Suprapubic skin (tissue), 4 donors: ENCODE results near the gene LRRC51. TPM values are rescaled to one million over a fixed set of nuclear protein-coding genes. Genes with fewer than 3 reads are reported as not detected.

Experiments
- DNase-seq, 2 donors: peaks; one replicate each; pipeline ENCODE4 v3.0.0-alpha.2; 2019; ENCODE audit warnings: low spot score in 2 of 2
- H3K27ac ChIP-seq: fragments of 200-600 bp; sonication (generic); one replicate; pipeline ENCODE4 v1.5.1; 2019
- H3K27me3 ChIP-seq: fragments of 200-600 bp; sonication (generic); one replicate; pipeline ENCODE4 v1.5.1; 2019
- H3K36me3 ChIP-seq: fragments of 200-600 bp; sonication (generic); one replicate; pipeline ENCODE4 v1.5.1; 2019
- H3K4me1 ChIP-seq: fragments of 200-600 bp; sonication (generic); one replicate; pipeline ENCODE4 v1.5.1; 2019
- H3K4me3 ChIP-seq: fragments of 200-600 bp; sonication (generic); one replicate; pipeline ENCODE4 v1.5.1; 2019; ENCODE audit warnings: mild to moderate bottlenecking
- H3K9me3 ChIP-seq: fragments of 200-600 bp; sonication (generic); one replicate; pipeline ENCODE4 v1.5.1; 2019
- CTCF ChIP-seq, 2 donors: fragments of 200-600 bp in 1 of 2; fragments of 450-650 bp in 1 of 2; sonication (generic) in 1 of 2; IDR thresholded peaks; one replicate each; pipeline ENCODE4 v1.5.1; 2016 to 2019; ENCODE audit warnings: antibody characterized with exemption in 2 of 2, mild to moderate bottlenecking in 1 of 2, moderate library complexity in 1 of 2
- EP300 ChIP-seq: sonication (generic); formaldehyde crosslinking; IDR thresholded peaks from one replicate; pipeline ENCODE4 v1.6.1; 2017; ENCODE audit warnings: antibody characterized with exemption
- POLR2A ChIP-seq, 2 donors: fragments of 450-650 bp; IDR thresholded peaks; one replicate each; pipeline ENCODE4 v1.6.1; 2017; ENCODE audit warnings: antibody characterized with exemption in 2 of 2, mild to moderate bottlenecking in 2 of 2, moderate library complexity in 2 of 2
- POLR2AphosphoS5 ChIP-seq, 3 donors: sonication (generic); formaldehyde crosslinking; IDR thresholded peaks; one replicate each; pipeline ENCODE4 v1.6.1; 2017; ENCODE audit warnings: antibody characterized with exemption in 3 of 3
- WGBS: methylation state at CpG from one replicate; pipeline ENCODE4 v1.1.5; 2018; 5-methylcytosine and 5-hydroxymethylcytosine counted together
- total RNA-seq, 4 donors: library from RNA; depleted of rRNA; stranded (reverse); fragments of >200 nt; gene quantifications; one replicate each; pipeline ENCODE4 v1.1.0, GENCODE V29; 2016

LRRC51 gene
- total RNA-seq, 4 donors from 2014 or later, result 3.7 to 9.9 (median 6.6) TPM

GRCh38 chr11:72135891-72136683 is 55.4 kb downstream of the LRRC51 start:
- no peak for TF ChIP-seq POLR2AphosphoS5 (IDR thresholded peaks at IDR 0.05)
- TF ChIP-seq EP300, result no peak
- TF ChIP-seq CTCF (IDR thresholded peaks at IDR 0.05), result no peak
- no peak for TF ChIP-seq POLR2A (IDR thresholded peaks at IDR 0.05)
- H3K4me1 ChIP-seq, result no peaks in the 10 kb centered on the region
- WGBS, result 84% methylated on average over 14 of the region's 14 CpGs
- no peaks in the 10 kb centered on the region for H3K36me3 ChIP-seq
- no peak for DNase-seq
- no peak overlapping the region for H3K27ac ChIP-seq
- no peaks in the 10 kb centered on the region for H3K9me3 ChIP-seq
- H3K4me3 ChIP-seq, result no peak overlapping the region
- H3K27me3 ChIP-seq, result no peaks in the 10 kb centered on the region

GRCh38 chr11:72136684-72137262 is 56.1 kb downstream of the LRRC51 start:
- no peak for DNase-seq
- 38% methylated on average over 4 of the region's 4 CpGs for WGBS
- H3K27me3 ChIP-seq, result no peaks in the 10 kb centered on the region
- peaks cover 4% of the 10 kb centered on the region for H3K4me1 ChIP-seq
- H3K36me3 ChIP-seq, result no peaks in the 10 kb centered on the region
- no peak overlapping the region for H3K27ac ChIP-seq
- no peak overlapping the region for H3K4me3 ChIP-seq
- TF ChIP-seq POLR2AphosphoS5 (IDR thresholded peaks at IDR 0.05), result no peak
- TF ChIP-seq CTCF (IDR thresholded peaks at IDR 0.05), result no peak
- TF ChIP-seq POLR2A (IDR thresholded peaks at IDR 0.05), result no peak
- H3K9me3 ChIP-seq, result no peaks in the 10 kb centered on the region

- WGBS, result 90% methylated on average over 2 of the region's 12 CpGs
- H3K4me1 ChIP-seq, result peaks cover 6% of the 10 kb centered on the region
- H3K4me3 ChIP-seq, result no peak overlapping the region
- TF ChIP-seq POLR2AphosphoS5 (IDR thresholded peaks at IDR 0.05) (no peak), POLR2A (IDR thresholded peaks at IDR 0.05) (no peak)
- no peaks in the 10 kb centered on the region for H3K27me3 ChIP-seq
- no peaks in the 10 kb centered on the region for H3K9me3 ChIP-seq
- DNase-seq, result no peak
- H3K27ac ChIP-seq, result no peak overlapping the region
- no peaks in the 10 kb centered on the region for H3K36me3 ChIP-seq
Observed at GRCh38 chr11:72138821-72139390, 58.3 kb downstream of the LRRC51 start.

GRCh38 chr11:72139500-72139899 is 58.9 kb downstream of the LRRC51 start:
- TF ChIP-seq CTCF (IDR thresholded peaks at IDR 0.05), result no peak
- no peak for TF ChIP-seq POLR2A (IDR thresholded peaks at IDR 0.05)
- no peak for TF ChIP-seq POLR2AphosphoS5 (IDR thresholded peaks at IDR 0.05)
- TF ChIP-seq EP300, result no peak
- no peak for DNase-seq
- Histone ChIP-seq H3K36me3 (no peaks in the 10 kb centered on the region), H3K9me3 (no peaks in the 10 kb centered on the region), H3K4me1 (peaks cover 7% of the 10 kb centered on the region), H3K27me3 (no peaks in the 10 kb centered on the region), H3K27ac (no peak overlapping the region), H3K4me3 (no peak overlapping the region)
- 96% methylated on average over 11 of the region's 11 CpGs for WGBS

- Histone ChIP-seq H3K27me3 (no peaks in the 10 kb centered on the region), H3K4me3 (no peak overlapping the region), H3K27ac (no peak overlapping the region), H3K9me3 (no peaks in the 10 kb centered on the region), H3K36me3 (no peaks in the 10 kb centered on the region), H3K4me1 (peaks cover 7% of the 10 kb centered on the region)
- no peak for DNase-seq
- WGBS, result 100% methylated on average over 2 of the region's 2 CpGs
- no peak for TF ChIP-seq POLR2AphosphoS5 (IDR thresholded peaks at IDR 0.05)
- no peak for TF ChIP-seq EP300
- no peak for TF ChIP-seq POLR2A (IDR thresholded peaks at IDR 0.05)
- no peak for TF ChIP-seq CTCF (IDR thresholded peaks at IDR 0.05)
Observed at GRCh38 chr11:72140661-72141060, 60.0 kb downstream of the LRRC51 start.
